ENCODE data around the gene CACNA1G.

CACNA1G gene

DNA sequence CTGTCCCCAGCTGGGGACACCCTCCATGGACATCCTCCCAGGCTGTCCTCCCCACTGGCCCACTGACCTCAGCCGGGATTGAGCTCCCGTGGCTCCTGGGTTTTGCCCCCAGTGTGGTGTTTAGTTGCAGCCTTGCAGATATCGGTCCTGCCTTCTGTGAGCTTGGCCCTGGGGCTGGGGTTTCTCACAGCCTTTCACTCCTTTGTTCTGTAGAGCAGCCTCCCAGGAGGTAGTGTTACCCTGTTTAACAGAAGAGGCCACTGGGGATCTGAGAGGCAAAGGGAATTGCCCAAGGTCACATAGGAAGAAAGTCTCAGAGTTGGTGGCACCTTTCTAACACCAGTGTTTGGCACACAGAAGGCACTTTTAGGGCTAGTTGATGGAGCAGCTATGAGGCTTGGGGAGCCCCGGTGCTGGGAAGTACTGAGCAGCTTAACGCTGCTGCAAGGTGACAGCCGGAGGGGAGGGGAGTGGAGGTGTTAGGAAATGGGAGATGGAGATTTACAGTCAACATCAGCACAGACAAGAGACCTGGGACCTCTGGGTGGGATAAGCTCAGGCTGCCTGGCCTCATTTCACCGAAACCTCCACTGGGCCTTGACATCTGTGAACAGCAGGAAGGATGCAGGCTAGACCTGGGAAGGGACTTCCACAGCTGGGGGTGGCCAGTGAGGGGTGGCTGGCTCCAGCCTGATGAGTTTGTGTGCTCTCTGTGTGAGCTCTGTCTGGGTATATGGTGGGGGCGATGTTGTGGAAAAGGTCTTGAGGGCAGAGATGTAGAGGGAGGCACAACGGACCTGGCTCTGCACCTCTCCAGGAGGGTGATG is 26.1 kb downstream of the CACNA1G start:
- no peak for DNase-seq (ENCODE audit: low spot score)
- CTCF ChIA-PET: interaction anchor here (0.6 kb wide), 1 partner anchor 22 kb away, joined by 6 read pairs; no protein-coding TSS in a partner anchor
- POLR2A ChIA-PET (ENCODE audit: low non-redundant PET): no interaction called here

DNA sequence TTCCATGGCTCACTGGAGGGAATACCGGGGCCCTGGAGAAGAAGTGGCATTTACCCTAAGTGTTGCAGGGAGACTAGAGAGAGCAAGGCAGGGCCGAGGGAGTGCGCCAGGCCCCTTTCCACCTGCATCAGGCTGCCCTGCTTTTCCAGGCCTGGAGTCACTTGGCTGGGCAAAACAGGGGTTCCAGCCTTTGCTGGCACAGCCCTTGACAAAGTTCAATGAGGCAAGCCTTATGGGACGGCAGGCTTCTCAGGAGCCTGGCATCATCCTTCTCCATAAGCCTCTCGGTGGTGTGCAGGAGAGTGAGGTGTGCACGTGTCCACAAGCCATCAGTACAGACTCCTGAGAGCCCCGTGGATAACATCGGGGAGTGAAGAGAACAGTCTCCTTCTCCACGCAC is 27.1 kb downstream of the CACNA1G start:
- no peak overlapping the region for H3K27ac ChIP-seq
- ChIA-PET POLR2A (ENCODE audit: low non-redundant PET) (no interaction called here), CTCF (no interaction called here)
- TF ChIP-seq, protein P1, sequence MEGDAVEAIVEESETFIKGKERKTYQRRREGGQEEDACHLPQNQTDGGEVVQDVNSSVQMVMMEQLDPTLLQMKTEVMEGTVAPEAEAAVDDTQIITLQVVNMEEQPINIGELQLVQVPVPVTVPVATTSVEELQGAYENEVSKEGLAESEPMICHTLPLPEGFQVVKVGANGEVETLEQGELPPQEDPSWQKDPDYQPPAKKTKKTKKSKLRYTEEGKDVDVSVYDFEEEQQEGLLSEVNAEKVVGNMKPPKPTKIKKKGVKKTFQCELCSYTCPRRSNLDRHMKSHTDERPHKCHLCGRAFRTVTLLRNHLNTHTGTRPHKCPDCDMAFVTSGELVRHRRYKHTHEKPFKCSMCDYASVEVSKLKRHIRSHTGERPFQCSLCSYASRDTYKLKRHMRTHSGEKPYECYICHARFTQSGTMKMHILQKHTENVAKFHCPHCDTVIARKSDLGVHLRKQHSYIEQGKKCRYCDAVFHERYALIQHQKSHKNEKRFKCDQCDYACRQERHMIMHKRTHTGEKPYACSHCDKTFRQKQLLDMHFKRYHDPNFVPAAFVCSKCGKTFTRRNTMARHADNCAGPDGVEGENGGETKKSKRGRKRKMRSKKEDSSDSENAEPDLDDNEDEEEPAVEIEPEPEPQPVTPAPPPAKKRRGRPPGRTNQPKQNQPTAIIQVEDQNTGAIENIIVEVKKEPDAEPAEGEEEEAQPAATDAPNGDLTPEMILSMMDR (conservative IDR thresholded peaks at IDR 0.05; ENCODE audit: low read depth): no peak
- no peak for DNase-seq (ENCODE audit: low spot score)

More for the DNA sequence above, 26.1 kb downstream of the CACNA1G start:
- no peak overlapping the region for H3K27ac ChIP-seq
- TF ChIP-seq, protein P1 (conservative IDR thresholded peaks at IDR 0.05; ENCODE audit: low read depth): no peak

DNA sequence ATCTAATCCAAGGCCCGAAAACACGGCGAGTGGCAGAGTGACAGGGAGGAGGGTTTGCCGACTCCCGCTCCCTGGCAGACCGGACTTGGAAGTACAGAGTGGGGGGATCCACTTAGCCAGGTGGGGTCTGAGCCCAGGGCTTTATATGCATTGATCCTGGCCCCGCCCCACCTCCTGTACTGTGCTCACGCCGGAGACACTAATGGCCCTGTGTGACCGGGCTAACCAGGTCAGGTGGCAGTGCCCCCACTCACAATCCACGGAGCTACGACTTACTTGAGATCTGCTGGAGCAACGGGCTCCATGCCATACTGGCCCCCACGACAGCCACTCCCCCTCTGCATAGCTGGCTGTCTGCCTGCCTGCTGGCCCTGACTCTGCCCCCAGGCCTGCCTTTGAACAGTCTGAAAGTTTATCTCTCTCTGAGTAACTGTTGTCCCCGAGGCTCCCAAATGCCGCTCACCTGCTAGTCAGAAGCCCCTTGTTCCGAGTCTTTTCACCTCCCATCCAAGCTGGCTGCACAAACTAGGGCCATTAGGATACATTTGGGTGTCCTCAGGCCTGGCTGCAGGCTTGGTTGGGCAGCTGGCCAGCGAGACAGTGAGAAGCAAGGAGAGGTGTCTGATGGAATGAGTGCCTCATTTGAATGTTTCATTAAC is 28.0 kb downstream of the CACNA1G start:
- no peak for DNase-seq (ENCODE audit: low spot score)
- POLR2A ChIA-PET (ENCODE audit: low non-redundant PET): no interaction called here
- CTCF ChIA-PET: no interaction called here
- TF ChIP-seq, protein P1 (conservative IDR thresholded peaks at IDR 0.05; ENCODE audit: low read depth): no peak
- H3K27ac ChIP-seq: peak overlapping the region; percentile 10; the same call in 1 of the 2 replicates

DNA sequence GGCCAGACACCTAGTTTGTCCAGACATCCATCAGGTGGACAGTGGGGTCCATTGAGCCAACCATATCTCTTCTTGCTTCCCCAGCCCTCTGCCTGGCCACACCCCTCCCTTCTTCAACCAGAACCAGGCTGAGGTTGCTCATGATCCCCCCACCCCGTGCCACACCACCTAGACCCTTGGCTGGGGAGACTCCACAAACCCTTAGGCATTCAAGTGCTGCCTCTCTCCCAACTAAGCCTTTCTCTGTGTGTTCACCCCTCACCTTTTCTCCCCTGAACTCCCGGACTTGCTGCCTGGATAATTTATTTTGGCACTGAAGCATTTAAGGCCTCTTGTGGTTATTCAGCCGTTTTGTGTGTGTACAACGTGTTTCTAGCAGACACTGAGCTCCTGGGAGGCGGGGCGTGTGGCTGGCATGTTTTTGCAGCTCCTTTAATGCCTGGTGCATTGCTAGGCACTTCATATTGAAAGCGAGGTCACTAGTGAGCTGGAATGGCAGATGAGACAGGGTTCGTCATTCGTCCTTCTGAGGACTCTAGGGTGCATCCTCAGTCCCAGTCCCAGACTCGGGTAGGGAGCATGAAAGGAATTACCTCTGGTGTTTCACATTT is 28.7 kb downstream of the CACNA1G start:
- TF ChIP-seq, protein P1 (conservative IDR thresholded peaks at IDR 0.05; ENCODE audit: low read depth): no peak
- DNase-seq (ENCODE audit: low spot score): no peak
- ChIA-PET POLR2A (ENCODE audit: low non-redundant PET) (no interaction called here), CTCF (no interaction called here)
- H3K27ac ChIP-seq: peak overlapping the region; percentile 10

DNA sequence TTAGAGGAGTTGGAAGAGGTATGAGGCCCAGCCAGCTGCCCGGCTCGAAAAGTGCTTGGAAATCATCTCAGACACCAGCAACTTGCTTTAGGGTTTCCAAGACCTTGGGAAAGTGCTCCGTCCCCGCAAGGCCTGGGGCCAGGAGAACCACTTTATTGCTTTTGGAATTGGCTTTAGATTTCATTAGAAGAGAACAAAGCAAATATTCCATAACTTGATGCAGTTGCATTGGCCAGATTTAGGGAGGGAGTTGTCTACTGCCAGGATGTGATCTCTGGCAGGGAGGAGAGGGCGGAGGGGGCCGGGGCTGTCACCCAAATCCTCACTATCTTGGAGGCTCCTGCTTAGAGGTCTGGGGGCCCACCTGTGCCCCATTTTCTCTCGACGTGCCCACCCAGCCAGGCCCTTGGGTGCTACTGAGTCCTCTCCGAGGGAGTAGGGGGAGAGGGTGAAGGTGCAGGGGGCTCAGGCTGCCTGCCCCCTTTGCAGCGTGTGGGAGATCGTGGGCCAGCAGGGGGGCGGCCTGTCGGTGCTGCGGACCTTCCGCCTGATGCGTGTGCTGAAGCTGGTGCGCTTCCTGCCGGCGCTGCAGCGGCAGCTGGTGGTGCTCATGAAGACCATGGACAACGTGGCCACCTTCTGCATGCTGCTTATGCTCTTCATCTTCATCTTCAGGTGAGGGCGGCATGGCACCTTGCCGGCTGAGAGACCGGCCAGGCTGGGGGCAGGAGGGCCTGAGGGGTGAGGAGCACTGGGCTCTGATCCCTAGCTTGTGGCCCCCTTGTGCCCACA is 30.6 kb downstream of the CACNA1G start:
- TF ChIP-seq, protein P1 (conservative IDR thresholded peaks at IDR 0.05; ENCODE audit: low read depth): no peak
- H3K27ac ChIP-seq: no peak overlapping the region
- ChIA-PET POLR2A (ENCODE audit: low non-redundant PET) (no interaction called here), CTCF (no interaction called here)
- DNase-seq (ENCODE audit: low spot score): no peak

DNA sequence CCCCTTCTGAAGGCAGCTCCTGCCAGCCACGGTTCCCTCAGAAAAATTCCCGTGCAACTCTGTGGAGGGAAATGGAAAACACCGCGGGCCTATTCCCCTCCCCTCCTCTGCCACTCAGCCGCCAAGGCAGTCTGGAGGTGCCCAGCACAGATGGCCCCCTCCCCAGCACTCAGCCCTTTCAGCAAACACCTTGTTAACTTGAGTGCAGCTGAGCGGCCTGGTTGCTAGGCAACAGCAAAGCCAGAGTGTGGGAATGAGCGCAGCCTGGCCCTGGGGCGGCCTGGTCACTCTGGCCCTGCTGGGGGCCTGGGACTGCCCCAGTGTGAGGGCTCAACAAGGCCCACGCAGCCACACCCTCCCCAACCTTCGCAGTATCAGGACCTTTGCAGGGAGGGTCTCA is 32.8 kb downstream of the CACNA1G start:
- ChIA-PET CTCF (no interaction called here), POLR2A (ENCODE audit: low non-redundant PET) (no interaction called here)
- TF ChIP-seq, protein P1 (conservative IDR thresholded peaks at IDR 0.05; ENCODE audit: low read depth): no peak
- DNase-seq (ENCODE audit: low spot score): no peak
- no peak overlapping the region for H3K27ac ChIP-seq

Measured in RWPE1 (cell line).